Hematopoietic multipotent progenitor cell treated with erythropoietin and hydrocortisone succinate and interleukin-3 and kit ligand, for 4 days (in vitro differentiated cells): Measurements from ENCODE around the gene TDRD9.
A peak's percentile ranks its signal among the peaks of the same experiment; 100 is the strongest.
"Not testable (repeated sequence)": the region's sequence is repeated elsewhere in the genome, so short reads cannot be mapped to it uniquely, and the experiment has no call there.

ENCODE experiments used
- DNase-seq: peaks from one replicate; pipeline ENCODE4 v3.0.0-alpha.2; 2015

The TDRD9 gene, protein sequence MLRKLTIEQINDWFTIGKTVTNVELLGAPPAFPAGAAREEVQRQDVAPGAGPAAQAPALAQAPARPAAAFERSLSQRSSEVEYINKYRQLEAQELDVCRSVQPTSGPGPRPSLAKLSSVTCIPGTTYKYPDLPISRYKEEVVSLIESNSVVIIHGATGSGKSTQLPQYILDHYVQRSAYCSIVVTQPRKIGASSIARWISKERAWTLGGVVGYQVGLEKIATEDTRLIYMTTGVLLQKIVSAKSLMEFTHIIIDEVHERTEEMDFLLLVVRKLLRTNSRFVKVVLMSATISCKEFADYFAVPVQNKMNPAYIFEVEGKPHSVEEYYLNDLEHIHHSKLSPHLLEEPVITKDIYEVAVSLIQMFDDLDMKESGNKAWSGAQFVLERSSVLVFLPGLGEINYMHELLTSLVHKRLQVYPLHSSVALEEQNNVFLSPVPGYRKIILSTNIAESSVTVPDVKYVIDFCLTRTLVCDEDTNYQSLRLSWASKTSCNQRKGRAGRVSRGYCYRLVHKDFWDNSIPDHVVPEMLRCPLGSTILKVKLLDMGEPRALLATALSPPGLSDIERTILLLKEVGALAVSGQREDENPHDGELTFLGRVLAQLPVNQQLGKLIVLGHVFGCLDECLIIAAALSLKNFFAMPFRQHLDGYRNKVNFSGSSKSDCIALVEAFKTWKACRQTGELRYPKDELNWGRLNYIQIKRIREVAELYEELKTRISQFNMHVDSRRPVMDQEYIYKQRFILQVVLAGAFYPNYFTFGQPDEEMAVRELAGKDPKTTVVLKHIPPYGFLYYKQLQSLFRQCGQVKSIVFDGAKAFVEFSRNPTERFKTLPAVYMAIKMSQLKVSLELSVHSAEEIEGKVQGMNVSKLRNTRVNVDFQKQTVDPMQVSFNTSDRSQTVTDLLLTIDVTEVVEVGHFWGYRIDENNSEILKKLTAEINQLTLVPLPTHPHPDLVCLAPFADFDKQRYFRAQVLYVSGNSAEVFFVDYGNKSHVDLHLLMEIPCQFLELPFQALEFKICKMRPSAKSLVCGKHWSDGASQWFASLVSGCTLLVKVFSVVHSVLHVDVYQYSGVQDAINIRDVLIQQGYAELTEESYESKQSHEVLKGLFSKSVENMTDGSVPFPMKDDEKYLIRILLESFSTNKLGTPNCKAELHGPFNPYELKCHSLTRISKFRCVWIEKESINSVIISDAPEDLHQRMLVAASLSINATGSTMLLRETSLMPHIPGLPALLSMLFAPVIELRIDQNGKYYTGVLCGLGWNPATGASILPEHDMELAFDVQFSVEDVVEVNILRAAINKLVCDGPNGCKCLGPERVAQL (N-terminal part only)

DNA sequence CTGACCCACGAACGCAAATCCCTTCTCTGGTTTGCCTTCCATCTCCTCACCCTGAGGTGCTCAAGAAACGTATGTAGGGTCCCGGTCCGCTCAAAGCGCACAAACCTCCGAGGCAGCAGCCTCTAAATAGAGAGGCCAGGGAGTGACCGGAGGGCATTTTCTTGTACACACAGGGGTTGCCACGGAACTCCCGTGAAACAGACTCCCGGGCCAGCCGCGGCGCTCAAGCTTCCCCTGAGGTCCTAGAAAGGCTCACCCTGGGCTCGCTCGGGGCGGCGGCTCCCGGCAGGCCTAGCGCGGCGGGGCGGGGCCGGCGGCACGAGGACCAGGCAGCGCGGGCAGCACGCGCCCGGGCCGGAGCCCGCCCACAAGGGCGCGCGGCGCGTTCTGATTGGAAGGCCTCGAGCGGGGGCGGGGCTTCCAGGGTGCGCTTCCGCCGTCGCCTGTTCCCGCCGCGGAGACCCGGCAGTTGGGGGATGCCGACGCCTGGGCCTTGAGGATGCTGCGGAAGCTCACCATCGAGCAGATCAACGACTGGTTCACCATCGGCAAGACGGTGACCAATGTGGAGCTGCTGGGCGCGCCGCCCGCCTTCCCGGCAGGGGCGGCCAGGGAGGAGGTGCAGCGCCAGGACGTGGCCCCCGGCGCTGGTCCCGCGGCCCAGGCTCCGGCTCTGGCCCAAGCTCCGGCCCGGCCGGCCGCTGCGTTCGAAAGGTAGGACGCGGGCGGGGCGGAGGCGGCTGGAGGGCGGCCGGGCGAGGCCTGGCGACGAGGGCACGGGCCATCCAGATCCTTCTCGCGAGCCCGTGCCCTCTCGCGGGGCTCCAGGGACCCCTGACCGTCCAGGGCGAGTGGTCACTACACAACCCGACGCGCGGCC is at the start of gene TDRD9:
TSS of gene TDRD9 (plus strand) at position 446 of the 880 bp plus-strand sequence. CDS start at position 500, 54 bp downstream.
- no peak for DNase-seq

DNA sequence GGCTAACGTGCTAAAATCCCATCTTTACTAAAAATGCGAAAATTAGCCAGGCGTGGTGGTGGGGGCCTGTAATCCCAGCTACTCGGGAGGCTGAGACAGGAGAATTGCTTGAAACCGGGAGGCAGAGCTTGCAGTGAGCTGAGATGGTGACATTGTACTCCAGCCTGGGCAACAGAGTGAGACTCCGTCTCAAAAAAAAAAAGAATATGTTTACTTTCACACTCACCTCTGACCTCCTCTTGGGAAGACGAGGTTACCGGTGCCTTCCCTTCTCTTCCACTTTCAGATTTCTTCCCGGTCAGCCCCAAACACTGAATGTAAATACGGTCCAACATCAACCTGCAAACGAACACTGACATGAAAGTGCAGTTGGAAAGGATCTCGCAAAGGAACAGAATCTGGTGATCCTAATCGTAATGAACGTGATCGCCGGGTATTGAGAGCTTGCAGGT is 49.1 kb upstream of the TDRD9 start:
- no peak for DNase-seq

DNA sequence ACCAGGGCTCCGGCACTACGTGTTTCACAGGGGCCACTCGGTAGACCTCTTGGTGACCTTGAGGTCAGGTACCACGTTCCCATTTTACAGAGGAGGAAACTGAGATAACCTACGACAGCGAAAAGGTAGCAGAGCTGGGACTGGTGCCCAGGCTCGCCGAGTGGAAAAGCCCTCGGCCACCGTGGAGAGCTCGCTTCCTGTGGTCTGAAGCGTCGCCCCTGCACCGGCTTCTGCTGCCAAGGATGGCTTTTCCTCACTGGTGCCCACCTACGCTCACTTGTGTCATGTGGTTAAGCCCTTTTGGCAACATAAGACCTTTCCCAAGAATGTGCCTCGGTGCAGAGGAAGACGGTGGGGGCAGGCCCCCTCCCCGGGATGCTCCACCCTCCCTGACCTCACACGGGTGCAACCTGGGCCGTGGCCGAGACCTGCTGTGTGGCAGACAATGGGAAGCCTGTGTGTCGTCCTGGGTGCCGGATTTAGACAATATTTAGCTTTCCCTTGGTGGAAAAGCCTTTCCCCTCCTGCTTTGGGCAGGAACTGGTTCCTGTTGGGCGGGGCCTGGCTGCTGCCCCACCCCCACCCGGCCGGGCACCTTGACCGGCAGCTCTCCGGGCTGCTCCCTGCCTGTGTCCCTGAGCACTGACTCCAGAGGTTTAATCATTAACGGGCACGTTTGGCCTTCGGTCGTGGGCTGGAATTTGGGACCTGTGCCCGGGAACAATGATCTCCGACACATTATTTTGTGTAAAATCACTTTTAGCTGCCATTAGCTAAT is 48.5 kb upstream of the TDRD9 start:
- DNase-seq: no peak

DNA sequence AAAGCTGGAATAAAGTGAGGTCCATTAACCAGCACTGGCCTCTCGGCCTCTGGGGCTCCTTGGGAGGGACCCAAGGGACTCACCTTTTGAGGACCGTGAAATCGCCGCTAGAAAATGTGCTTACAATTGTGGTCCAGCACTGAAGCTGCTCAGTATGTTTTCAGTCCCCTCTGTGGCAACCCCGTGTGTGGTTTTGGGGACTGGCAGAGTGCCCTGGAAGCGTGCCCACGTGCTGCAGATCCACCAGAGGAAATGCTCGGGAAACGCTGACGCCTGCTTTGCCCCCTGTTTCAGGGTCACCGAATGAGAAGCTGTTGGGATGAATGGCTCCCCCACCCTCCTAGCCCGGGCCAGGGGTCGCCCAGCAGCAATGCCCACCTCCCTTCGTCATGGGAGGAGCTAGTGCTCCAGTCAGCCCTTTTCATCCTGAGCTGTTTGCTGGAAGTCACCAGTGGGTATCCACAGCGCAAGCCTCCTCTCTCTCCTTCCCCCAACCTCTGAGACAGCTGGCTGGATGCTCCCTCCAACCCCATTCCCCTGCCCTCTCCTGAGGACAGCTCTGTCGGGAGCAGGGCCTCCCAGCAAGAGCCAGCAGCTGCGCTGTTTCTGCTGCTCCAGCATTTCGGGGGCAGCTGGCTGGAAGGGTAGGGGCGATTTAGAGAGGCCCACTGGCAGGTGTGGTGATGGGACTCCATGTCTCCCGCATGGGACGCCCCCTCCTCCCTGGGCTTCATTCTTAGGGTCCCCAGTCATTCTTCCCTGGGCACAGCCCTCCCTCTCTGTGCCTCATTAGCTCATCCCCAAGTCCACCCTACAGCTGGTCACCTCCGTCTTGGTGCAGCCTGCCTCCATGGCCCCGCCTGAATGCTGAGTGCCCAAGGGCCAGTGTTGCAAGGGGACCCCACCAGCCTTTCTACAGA is 47.6 kb upstream of the TDRD9 start:
- peak; percentile 91 for DNase-seq

DNA sequence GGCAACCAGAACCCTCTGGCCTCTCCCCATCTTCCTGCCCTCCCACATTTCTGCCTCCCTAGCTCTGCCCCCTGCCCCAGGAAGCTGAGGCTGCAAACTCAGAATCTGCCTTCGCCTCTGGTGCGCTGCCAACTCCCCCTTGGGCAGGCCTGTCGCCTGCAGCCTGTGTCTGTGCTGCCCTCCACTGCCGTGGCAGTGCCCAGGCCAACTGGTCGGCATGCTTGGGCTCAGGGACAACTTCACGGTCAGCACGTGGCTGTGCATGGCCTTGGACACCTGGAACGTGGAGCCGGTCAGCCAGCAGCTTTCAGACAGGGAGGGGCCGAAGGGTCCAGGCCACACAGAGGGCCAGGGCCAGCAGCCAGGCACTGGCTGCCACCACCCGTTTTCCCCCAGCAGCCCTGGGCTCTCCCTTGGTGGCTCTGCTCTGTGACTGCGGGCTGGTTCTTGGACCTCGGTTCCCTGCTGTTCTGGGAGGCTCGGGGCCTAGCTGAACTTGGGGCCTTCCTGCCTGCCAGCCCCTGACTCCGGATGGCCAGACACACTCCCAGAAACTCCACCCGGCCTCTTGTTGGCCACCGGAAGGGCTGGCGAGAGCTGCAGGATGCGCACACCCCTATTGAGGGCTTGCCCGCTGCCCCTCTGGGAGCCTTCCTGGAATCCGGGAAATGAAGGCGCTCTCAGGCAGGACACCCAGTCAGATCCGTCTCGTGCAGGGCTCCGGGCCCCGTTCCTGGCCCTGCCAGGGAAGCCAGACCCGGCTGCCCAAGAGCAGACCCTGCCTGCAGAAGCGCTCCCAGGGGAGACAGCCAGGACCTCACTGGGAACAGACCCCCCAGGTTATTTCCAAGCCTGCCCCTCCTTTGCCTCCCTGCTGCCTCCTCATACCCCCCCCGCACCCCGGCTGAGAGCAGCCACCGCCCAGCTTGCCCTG is 46.7 kb upstream of the TDRD9 start:
- DNase-seq: no peak

DNA sequence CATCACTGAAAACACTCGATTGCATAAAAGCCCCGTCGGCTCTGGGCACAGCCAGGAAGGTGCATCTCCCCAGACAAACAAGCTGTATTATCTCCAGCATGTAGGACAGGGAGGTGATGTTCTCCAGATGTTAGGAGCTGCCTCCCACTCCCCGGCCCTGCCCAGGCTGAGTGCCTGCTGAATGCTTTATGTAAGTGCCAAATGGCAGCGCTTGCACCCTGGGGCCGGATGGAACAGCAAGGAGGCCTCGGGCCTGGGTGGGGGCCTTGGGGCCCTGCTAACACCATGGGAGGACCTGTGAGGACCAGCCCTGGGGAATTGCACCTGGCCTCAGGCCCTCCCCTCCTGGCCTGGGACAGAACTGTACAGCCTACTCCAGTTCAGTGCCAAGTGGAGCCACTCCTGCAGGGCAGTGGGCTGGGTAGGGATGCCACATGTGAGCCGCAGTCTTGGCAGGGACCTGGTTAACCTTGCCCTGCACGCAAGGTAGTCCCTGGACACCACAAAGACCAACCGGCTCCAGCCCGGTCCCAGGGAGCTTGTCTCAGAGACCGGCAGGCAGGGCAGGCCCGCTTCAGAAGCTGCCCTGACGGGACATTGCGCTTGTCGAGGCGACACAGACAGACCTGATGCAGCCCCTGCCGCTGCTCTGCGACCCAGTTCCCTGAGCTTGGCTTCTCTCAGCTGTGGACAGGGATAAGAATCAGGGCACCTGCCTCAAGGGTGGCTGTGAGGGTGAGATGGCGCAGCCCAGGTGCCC is 45.6 kb upstream of the TDRD9 start:
- no peak for DNase-seq

DNA sequence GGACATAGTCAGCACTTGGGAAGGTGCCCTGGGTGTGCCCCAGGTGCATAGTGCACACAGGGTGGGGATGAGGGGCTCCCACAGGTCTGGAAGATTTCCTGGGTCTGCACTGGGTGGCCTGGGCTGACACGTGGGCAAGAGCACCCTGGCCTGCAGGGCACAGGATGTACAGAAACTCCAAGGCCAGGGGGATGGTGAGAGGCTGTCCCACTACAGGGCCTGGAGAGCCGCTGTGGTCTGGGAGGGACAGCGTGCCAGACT is 45.1 kb upstream of the TDRD9 start:
- no peak for DNase-seq

DNA sequence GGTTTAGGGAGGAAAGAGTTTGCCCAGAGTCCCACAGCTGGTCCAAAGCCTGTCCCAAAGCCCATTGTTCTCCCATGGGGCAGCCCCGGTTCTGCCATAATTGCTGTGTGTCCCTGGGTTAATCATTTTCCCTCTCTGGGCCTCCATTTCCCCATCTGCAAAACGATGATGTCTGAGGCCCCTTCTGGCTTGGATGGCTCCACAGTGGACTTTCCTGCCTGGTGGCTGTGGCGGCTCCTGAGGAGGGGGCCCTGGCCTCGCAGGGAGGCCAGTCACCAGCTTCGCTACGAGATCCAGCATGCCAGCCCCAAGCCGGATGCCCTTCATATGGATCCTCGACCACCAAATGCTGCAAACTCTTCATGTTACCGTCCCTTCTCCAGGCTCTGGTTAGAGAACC is 43.4 kb upstream of the TDRD9 start:
- DNase-seq: no peak

DNA sequence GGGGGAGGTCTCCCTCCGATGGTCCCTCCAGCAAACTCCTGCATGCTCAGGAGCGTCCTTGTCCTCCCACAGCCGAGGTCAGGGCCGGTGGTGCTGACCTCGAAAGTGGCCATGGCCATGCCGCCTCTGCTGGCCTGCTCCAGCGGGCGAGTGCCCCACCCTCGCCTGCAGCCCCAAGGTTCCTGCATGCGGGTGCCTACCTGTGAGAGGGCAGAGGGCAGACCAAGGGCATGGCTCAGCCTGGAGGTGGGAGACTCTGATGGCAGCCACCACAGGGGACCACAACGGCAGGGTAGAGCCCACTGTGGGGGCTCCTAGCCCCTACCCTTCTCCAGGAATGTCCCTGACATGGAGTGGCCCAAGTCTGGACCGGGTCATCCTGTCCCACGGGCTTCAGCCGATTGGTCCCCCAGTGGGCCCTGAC is 42.7 kb upstream of the TDRD9 start:
- DNase-seq: no peak

DNA sequence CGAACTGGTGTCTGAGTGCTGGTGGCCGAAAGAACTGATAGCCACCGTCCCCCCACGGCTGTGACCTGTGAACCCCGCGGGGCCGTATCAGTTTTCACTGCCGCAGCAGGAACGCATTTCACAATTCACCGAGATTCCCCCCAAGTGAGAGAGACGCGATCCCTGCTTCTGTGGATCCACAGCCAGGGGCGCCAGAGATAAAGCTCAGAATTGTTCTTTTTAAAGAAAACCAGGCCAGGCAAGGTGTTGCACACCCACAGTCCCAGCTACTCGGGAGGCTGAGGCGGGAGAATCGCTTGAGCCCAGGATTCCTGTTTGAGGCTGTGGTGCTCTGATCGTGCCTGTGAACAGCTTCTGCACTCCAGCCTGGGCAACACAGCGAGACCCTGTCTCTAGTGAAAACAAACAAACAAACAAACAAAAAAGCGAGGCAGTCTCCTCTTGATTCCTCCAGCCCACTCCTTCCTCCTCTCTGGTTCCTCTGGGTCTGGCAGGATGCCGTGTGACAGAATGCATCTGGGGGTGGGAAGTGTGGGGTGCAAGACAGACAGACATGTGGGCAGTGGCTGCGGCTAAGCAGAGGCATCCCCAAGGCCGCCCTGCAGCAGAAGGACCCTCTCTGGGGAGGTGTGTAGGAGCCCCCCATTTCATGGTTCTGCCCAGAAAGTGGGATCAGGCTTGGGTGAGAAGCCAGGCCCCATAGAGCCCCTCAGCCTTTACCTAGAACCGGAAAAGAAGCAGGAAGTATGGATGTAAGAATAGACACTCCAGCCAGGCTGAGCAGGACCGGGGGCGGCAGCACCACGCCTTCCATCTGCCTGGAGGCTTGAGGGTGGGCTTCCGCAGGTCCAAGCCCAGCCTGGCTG is 41.7 kb upstream of the TDRD9 start:
- no peak for DNase-seq

DNA sequence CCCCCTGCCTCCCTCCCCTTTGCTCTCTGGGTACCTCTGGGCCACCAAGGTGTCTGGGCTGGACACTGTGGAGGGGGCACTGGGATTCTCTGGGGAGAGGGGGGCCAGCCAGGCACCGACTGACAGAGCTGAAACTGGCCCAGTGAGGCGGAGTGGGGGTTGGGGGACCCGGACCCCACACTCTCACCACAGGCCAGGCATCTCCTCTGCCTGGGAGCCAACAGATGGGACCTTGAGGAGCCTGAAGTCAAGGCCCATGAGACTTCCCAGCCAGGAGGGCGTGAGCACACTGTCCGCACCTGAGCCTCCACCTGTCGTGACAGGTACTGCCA is 41.1 kb upstream of the TDRD9 start:
- DNase-seq: no peak

DNA sequence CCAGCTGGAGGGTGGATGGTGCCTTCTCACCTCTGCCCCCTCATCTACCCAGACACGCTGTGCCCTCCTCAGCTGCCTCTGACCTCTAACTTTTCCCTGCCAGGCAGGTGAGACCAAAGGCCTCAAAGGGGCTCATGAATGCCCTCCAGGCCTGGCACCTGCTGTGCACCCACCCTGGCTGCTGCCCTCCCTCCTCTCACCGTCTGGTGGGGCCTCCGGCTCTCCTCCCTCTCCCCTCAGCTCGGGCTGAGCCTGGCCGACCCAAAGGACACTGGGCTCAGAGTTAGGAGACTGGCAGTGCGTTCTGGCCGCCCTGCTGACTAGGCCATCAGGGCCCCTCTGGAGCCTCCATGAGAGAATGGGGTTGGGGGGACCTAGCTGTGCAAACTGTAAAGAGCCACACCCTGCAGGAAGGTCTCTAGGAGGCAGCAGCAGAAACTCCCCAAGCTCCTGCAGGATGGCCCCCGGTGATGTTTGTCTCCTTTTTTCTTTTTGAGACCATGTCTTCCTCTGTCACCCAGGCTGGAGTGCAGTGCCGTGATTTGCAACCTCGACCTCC is 40.6 kb upstream of the TDRD9 start:
- no peak for DNase-seq

DNA sequence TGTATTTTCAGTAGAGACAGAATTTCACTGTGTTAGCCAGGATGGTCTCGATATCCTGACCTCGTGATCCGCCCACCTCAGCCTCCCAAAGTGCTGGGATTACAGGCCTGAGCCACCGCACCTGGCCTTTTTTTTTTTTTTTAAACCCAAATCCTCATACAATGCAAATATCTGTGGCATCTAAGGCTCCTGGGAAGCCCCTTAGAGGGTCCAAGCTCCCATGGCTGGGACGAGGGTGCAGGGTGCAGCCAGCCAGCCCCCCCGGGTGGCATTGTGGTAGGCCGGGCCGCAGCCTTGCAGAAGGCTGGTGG is 39.3 kb upstream of the TDRD9 start:
- DNase-seq: not testable (repeated sequence)

DNA sequence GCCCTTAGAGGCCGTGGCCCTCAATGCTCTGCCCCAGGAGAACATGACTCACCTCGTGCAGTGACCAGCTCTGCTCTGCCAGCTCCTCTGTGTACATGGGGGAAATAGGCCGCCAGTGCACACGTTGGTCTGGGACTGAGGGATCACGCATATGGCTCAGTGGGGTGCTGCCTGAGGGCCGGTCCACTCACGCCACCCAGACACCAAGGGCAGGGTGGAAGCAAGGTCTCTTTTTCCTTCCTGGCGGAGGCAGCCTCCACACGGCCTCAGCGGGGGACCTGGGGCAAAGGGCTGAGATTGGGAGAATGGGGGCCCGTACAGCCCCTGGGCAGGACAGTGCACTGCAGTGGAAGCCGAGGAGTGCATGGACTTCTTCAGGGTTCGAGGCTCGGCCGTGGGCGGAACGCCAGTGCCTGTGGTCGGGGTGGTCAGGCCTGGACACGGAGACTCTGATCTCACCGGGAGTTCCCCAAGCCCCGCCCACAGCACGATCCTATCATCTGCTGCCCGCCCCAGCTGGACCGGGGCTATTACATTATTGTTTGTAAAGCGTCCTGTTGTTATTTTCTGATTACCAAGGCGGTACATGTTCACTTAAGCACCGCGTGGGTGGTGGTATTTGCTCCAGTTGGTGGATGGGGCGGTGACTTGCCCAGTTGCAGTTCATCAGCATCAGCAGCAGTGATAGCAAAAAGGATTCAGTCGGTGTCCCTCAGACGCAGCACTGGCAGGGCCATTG is 38.8 kb upstream of the TDRD9 start:
- DNase-seq: no peak

DNA sequence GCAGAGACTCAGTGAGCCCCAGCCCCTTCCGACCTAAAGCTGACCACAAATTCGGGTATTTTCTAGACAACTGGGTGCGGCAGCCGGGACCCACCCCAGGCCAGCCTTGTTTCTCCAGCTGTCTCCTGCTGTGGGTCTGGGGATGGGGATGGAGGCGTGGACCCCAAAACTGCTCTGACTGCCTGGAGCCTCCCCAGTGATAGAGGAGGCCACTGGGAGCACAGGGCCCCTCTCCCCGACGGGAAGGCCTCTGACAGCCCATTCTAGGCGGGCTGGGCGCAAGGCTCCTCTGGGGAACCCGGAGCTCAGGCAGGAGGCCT is 38.2 kb upstream of the TDRD9 start:
- DNase-seq: no peak

DNA sequence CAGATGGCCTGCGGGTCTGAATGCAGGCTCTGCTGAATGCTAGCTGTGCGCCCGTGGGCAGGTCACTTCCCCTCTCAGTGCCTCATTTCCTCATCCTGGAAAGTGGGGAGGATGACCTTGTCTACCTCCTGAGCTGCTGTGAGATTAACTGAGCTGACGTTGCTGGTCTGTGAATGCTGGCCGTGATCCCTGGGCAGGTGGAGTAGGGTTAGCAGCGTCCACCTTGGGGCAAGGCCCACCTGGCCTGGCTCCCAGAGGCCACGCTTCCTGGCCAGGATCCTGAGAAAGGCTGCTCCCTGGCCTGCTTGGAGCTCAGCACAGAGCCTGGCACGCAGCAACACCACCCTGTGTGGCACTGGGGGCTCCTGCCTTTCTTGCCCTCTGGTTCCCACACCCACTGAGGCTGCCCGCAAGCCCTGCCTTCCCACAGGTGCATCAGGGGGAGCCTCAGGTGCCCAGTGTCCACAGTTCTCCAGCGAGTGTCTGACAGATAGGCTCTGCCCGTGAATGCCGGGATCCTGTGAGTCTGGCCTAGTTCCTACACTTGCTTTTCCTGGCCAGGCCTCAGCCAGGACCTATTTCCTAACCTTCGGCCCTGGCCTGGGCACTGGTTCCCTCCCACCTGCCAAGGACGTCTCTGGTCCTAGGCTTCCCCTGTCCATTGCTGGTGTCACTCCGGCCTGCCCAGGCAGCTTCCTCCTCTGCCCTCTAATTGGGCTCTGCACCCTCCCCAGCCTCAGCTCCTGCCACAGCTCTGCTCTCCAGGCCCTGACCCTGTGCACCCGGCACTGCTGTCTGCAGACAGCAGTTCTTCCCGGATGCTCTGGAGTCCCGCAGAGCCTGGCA is 37.2 kb upstream of the TDRD9 start:
- DNase-seq: no peak
